ENCODE results near the gene WFDC6.

GRCh38 chr20:45497971-45498494, 41.2 kb downstream of the WFDC6 start:
- TF ChIP-seq CTCF (IDR thresholded peaks at IDR 0.05) (no peak), POLR2AphosphoS5 (IDR thresholded peaks at IDR 0.05) (no peak), EP300 (IDR thresholded peaks at IDR 0.05; ENCODE audit: low read depth) (no peak)
